ENCODE data around the gene FAM227A.

GRCh38 chr22:38611559-38611958, 44.6 kb downstream of the FAM227A start:
- TF ChIP-seq CTCF (IDR thresholded peaks at IDR 0.05; ENCODE audit: poor library complexity) (no peak), EZH2 (IDR thresholded peaks at IDR 0.05; ENCODE audit: borderline replicate concordance) (no peak), EZH2phosphoT487 (IDR thresholded peaks at IDR 0.05; ENCODE audit: low read depth, severe bottlenecking, unreplicated experiment) (no peak)

Measured in hepatocyte (in vitro differentiated cells).